ENCODE measurements around the gene ADAMTS1. TPM values are rescaled to one million over a fixed set of nuclear protein-coding genes. Genes with fewer than 3 reads are reported as not detected.

The ADAMTS1 gene
- total and polyA plus RNA-seq, 9 donors = 93.7 to 532 (median 282) TPM

DNA sequence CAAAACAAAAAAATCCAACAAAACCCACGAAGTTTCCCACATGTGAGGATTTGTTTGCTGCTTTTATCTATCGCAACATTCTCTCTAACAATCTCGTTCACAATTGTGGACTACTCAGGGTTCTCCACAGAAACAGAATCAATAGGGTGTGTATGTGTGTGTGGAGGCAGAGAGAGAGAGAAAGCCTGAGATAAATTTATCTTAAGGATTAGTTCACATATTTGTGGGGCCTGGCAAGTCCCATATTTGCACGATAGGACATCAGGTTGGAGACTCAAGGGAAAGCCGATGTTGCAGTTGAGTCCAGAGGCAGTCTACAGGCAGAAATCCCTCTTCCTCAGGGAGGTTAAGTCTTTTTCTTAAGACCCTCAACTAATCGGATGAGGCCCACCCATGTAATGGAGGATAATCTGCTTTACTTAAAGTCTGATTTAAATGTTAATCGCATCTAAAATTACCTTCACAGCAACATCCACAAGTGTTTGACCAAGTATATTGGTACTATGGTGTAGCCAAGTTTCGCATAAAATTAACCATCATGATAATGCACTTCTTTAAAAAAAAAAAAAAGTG, 31.7 kb downstream of the ADAMTS1 start:
- WGBS, 3 donors = 50 to 61% (median 53%) methylated on average over 8 of the region's 8 CpGs
- no peak for DNase-seq
- TF ChIP-seq EP300 (IDR thresholded peaks at IDR 0.05) = no peak
- H3K4me3 ChIP-seq = no peak overlapping the region
- H3K27ac ChIP-seq = no peak overlapping the region
- no peaks in the 10 kb centered on the region for H3K4me1 ChIP-seq (ENCODE audit: insufficient read depth)
- H3K9me3 ChIP-seq = no peaks in the 10 kb centered on the region
- no peaks in the 10 kb centered on the region for H3K36me3 ChIP-seq
- H3K27me3 ChIP-seq = no peaks in the 10 kb centered on the region
- intact Hi-C loops (cut with DNase I) = no loop called here

DNA sequence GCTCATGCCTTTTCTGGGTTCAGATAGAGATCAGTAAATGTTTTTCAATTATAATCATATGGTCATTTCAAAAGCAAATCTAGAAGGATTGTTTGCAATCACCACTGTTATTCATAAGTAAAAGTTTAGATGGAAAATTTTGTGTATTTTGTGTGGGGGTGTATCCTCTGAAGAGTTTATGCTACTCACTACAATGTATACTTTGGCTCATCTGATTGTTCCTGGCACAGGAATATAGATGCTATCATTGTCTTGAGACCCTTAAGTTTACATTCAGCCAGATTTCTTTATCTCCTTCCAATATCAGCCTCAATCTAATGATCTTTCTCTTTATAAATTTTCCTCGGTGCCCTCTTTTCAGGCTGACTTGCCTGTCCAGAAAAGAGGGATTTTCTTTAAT, 33.0 kb downstream of the ADAMTS1 start:
- TF ChIP-seq EP300 (IDR thresholded peaks at IDR 0.05) = no peak
- no peak for TF ChIP-seq POLR2A (IDR thresholded peaks at IDR 0.05)
- TF ChIP-seq, protein P1, sequence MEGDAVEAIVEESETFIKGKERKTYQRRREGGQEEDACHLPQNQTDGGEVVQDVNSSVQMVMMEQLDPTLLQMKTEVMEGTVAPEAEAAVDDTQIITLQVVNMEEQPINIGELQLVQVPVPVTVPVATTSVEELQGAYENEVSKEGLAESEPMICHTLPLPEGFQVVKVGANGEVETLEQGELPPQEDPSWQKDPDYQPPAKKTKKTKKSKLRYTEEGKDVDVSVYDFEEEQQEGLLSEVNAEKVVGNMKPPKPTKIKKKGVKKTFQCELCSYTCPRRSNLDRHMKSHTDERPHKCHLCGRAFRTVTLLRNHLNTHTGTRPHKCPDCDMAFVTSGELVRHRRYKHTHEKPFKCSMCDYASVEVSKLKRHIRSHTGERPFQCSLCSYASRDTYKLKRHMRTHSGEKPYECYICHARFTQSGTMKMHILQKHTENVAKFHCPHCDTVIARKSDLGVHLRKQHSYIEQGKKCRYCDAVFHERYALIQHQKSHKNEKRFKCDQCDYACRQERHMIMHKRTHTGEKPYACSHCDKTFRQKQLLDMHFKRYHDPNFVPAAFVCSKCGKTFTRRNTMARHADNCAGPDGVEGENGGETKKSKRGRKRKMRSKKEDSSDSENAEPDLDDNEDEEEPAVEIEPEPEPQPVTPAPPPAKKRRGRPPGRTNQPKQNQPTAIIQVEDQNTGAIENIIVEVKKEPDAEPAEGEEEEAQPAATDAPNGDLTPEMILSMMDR (IDR thresholded peaks at IDR 0.05) = no peak
- intact Hi-C loops (cut with DNase I) = loop anchor here in 1 of 4 donors (1.0 kb wide), 1 partner anchor 8 kb away; no protein-coding TSS in a partner anchor

DNA sequence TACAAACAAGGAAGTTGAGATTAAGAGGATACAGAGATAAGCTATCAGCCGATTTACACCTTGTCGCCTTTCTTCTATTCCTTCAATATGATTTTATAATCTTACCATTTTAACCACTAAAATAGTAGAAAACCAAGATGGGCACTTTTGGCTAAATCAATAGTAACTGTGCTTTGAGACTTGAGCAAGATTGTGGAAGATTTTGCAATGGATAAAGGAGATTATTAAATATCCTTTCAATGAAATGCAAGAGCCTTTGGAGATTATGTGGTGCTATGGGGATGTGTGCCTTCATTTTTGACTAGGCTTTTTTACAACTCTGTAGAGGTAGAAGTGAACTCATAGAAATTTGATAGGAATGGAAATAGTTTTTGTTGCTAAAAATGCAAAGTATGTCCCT, 33.7 kb downstream of the ADAMTS1 start:
- WGBS, 3 donors = 93 to 95% (median 94%) methylated on average over 2 of the region's 2 CpGs
- TF ChIP-seq, protein P1 (IDR thresholded peaks at IDR 0.05) = no peak
- no peak for TF ChIP-seq POLR2A (IDR thresholded peaks at IDR 0.05)
- no peak for TF ChIP-seq EP300 (IDR thresholded peaks at IDR 0.05)
- Histone ChIP-seq H3K27ac (no peak overlapping the region), H3K4me3 (no peak overlapping the region), H3K9me3 (no peaks in the 10 kb centered on the region), H3K36me3 (no peaks in the 10 kb centered on the region), H3K4me1 (ENCODE audit: insufficient read depth) (no peaks in the 10 kb centered on the region), H3K27me3 (no peaks in the 10 kb centered on the region)
- DNase-seq = no peak
- intact Hi-C loops (cut with DNase I) = no loop called here

More for the DNA sequence above, 33.0 kb downstream of the ADAMTS1 start:
- H3K4me3 ChIP-seq = no peak overlapping the region
- H3K9me3 ChIP-seq = no peaks in the 10 kb centered on the region
- no peaks in the 10 kb centered on the region for H3K4me1 ChIP-seq (ENCODE audit: insufficient read depth)
- 88 to 100% (median 98%) methylated on average over 1 of the region's 1 CpG for WGBS, 3 donors
- H3K36me3 ChIP-seq = no peaks in the 10 kb centered on the region
- no peak overlapping the region for H3K27ac ChIP-seq
- no peak for DNase-seq
- no peaks in the 10 kb centered on the region for H3K27me3 ChIP-seq

DNA sequence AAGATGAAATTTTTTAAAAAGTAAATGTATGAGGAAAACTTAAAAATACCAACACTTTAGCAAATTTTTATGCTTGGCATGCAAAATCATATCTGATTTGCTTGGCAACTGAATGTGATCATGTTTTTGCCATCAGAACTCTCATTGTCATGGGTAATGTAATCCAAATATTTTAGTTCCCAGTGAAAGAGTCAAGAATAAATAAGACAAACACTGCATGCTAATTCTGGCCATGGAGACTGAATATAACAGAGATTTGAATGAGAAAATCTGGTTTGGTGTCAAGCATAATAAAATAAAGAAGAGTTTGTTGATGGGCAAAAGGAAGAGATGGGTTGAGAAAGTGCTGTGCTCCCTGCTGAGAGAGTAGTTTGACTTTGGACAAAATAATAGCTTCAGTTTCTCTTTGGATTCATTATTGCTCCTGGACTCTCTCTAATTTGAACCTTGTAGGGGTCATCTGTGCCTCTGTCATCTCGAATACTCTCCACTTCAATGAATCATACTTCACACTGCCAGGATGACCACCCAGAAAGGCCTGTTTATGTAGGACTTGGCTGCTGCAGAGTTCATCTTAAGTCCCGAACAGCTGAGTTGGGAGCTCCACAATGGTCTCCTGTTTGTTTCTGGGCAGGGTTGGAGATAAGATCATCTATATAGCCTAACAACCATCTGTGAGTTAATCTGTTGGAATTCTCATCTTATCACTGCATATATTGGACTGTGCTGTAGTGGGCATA, 34.4 kb downstream of the ADAMTS1 start:
- WGBS, 3 donors = 27 to 45% (median 37%) methylated on average over 2 of the region's 2 CpGs
- DNase-seq = no peak
- TF ChIP-seq EP300 (IDR thresholded peaks at IDR 0.05) (no peak), POLR2A (IDR thresholded peaks at IDR 0.05) (no peak)
- TF ChIP-seq, protein P1 (IDR thresholded peaks at IDR 0.05) = no peak
- Histone ChIP-seq H3K9me3 (no peaks in the 10 kb centered on the region), H3K27ac (no peak overlapping the region), H3K4me3 (no peak overlapping the region), H3K36me3 (no peaks in the 10 kb centered on the region), H3K27me3 (no peaks in the 10 kb centered on the region), H3K4me1 (ENCODE audit: insufficient read depth) (no peaks in the 10 kb centered on the region)
- intact Hi-C loops (cut with DNase I) = no loop called here

DNA sequence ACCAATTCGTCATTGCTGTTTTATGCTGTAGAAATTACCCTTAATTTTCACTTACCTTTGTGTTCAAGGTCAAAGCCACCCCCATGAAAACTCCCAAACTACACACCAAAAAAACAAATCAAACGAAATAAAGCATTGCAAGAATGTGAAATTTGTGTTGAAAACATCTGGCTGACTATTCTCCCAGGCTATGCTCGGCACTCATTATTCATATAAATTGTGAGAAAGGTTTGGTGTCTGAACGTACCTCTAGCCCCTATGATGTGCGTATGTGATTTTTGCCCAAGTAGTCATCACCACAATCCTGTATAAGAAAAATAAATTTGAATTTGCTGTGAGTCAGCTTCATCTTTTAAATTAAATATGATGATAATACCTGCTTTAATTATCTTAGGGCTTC, 34.9 kb downstream of the ADAMTS1 start:
- no peak overlapping the region for H3K4me3 ChIP-seq
- no peaks in the 10 kb centered on the region for H3K4me1 ChIP-seq (ENCODE audit: insufficient read depth)
- H3K27ac ChIP-seq = no peak overlapping the region
- intact Hi-C loops (cut with DNase I) = no loop called here
- H3K36me3 ChIP-seq = no peaks in the 10 kb centered on the region
- DNase-seq = no peak
- H3K9me3 ChIP-seq = no peaks in the 10 kb centered on the region
- TF ChIP-seq, protein P1 (IDR thresholded peaks at IDR 0.05) = no peak
- no peak for TF ChIP-seq EP300 (IDR thresholded peaks at IDR 0.05)
- TF ChIP-seq POLR2A (IDR thresholded peaks at IDR 0.05) = no peak
- H3K27me3 ChIP-seq = no peaks in the 10 kb centered on the region
- 56 to 57% (median 57%) methylated on average over 5 of the region's 5 CpGs for WGBS, 3 donors
